BLaER1 treated with 17β-estradiol and CSF1 and Interleukin-3, amounts not matched to agents 10 nM and 100 nM (cell line): Measurements from ENCODE around the gene DENND4A.
"Not testable (repeated sequence)": the region's sequence is repeated elsewhere in the genome, so short reads cannot be mapped to it uniquely, and the experiment has no call there.

Experiments
- H3K27ac ChIP-seq, 11 experiments: shearing (Covaris generic); formaldehyde crosslinking; 2 replicates each; pipeline ENCODE4 v1.8.1; 2022
- H3K27me3 ChIP-seq, 11 experiments: shearing (Covaris generic); formaldehyde crosslinking; 2 replicates each; pipeline ENCODE4 v1.8.1; 2022
- H3K36me3 ChIP-seq, 11 experiments: shearing (Covaris generic); formaldehyde crosslinking; 2 replicates each; pipeline ENCODE4 v1.8.1; 2022
- H3K4me1 ChIP-seq, 10 experiments: shearing (Covaris generic); formaldehyde crosslinking; 2 replicates each; pipeline ENCODE4 v1.8.1; 2022
- H3K4me2 ChIP-seq, 11 experiments: shearing (Covaris generic); formaldehyde crosslinking; 2 replicates each; pipeline ENCODE4 v1.8.1; 2022
- H3K4me3 ChIP-seq, 10 experiments: shearing (Covaris generic); formaldehyde crosslinking; 2 replicates each; pipeline ENCODE4 v1.8.1; 2022
- H3K9ac ChIP-seq, 11 experiments: shearing (Covaris generic); formaldehyde crosslinking; 2 replicates each; pipeline ENCODE4 v1.8.1; 2022
- H3K9me3 ChIP-seq, 11 experiments: shearing (Covaris generic); formaldehyde crosslinking; replicated peaks in 1 of 11; 2 replicates each; pipeline ENCODE4 v1.8.1; 2022
- H4K20me1 ChIP-seq, 11 experiments: shearing (Covaris generic); formaldehyde crosslinking; 2 replicates each; pipeline ENCODE4 v1.8.1; 2022
- Cebpa-rat ChIP-seq, 11 experiments: shearing (Covaris generic); IDR thresholded peaks; 2 replicates each; pipeline ENCODE4 v1.8.1; 2022

DENND4A gene

DNA sequence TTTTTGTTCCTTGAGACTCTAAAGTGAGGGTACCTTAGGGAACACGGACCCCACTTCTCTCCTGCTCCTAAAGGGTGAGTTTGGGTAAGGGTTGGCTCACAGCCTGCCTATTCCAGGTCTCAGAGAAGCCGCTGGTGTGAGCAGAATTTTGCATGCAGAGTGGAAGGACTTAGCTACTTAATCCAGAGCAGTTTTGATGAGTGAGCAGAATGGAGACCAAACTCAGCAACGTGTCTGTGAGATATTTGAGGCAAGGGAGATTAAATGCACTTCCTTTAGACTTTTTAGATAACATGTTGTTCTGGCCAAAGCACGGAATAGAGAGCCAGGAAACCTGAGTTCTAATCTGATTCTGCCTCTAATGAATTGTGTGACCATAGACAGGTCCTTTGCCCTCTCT is 165.2 kb downstream of the DENND4A start:
- no peak for TF ChIP-seq Cebpa-rat (IDR thresholded peaks at IDR 0.05)
- Histone ChIP-seq H3K4me3 (no peak overlapping the region), H3K9me3 (no peaks in the 10 kb centered on the region), H3K27me3 (no peaks in the 10 kb centered on the region), H3K9ac (no peak overlapping the region), H3K27ac (no peak overlapping the region), H3K36me3 (peaks cover 0 to 26% (median 0%) of the 10 kb centered on the region in 11 experiments; a peak in 9 of 22 replicates), H3K4me2 (no peak overlapping the region), H3K4me1 (peaks cover 0 to 14% (median 9%) of the 10 kb centered on the region in 10 experiments; a peak in 12 of 20 replicates), H4K20me1 (no peaks in the 10 kb centered on the region)

DNA sequence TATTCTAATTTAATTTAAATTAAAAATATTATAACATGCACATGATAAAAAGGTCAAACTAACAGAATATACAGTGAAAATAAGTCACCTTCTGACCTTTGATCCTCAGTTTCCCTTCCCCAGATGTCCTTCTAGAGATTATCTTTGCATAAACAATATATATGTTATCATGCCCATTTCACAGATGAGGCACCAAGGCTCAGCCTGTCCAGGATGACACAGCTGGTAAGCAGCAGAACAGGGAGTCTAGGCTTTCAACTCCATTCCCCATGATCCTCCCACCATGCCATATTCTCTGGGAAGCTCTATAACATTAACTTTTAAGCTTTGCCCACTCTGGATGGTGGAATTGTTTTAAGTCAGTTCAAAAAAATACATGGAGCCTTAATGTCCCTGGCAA is 169.0 kb downstream of the DENND4A start:
- H3K27me3 ChIP-seq: no peaks in the 10 kb centered on the region
- no peak overlapping the region for H3K9ac ChIP-seq
- TF ChIP-seq Cebpa-rat (IDR thresholded peaks at IDR 0.05): no peak
- no peak overlapping the region for H3K4me3 ChIP-seq
- H3K4me1 ChIP-seq: peaks cover 0 to 14% (median 9%) of the 10 kb centered on the region in 10 experiments; a peak in 12 of 20 replicates
- H4K20me1 ChIP-seq: no peaks in the 10 kb centered on the region
- peaks cover 0 to 26% (median 0%) of the 10 kb centered on the region in 11 experiments; a peak in 9 of 22 replicates for H3K36me3 ChIP-seq
- H3K27ac ChIP-seq: no peak overlapping the region
- H3K4me2 ChIP-seq: no peak overlapping the region
- no peaks in the 10 kb centered on the region for H3K9me3 ChIP-seq

DNA sequence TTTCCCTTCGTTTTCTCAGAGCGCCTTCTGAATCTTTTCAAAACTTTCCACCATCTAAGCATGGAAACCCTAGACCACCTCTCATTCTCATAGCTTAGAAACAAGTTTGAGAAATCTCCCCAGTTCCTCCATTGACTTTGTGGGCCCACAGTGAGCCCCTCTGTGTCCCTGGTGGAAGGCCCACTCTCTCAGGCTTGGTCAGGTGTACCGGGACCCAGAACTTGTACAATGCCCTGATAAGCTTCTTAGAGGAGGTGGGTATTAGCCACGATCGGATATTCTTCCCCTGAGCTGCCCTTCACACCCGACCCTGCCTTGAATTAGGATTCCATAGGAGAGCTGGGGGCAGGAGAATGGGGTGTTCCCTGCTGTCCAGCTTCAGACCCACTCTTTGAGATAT is 170.5 kb downstream of the DENND4A start, which contains the start of gene SLC24A1:
SLC24A1 (plus strand) TSS at position 301 of the 400 bp plus-strand sequence. CDS start 2,143 bp downstream, outside the sequence.
- no peak for TF ChIP-seq Cebpa-rat (IDR thresholded peaks at IDR 0.05)
- peaks cover 0 to 14% (median 9%) of the 10 kb centered on the region in 10 experiments; a peak in 12 of 20 replicates for H3K4me1 ChIP-seq
- H3K4me2 ChIP-seq: no peak within 1 kb of the TSS
- no peak within 1 kb of the TSS for H3K27ac ChIP-seq
- no peaks in the 10 kb centered on the region for H4K20me1 ChIP-seq
- no peak within 1 kb of the TSS for H3K9ac ChIP-seq
- H3K36me3 ChIP-seq: peaks cover 0 to 26% (median 0%) of the 10 kb centered on the region in 11 experiments; a peak in 9 of 22 replicates
- no peaks in the 10 kb centered on the region for H3K27me3 ChIP-seq
- no peak within 1 kb of the TSS for H3K4me3 ChIP-seq
- no peaks in the 10 kb centered on the region for H3K9me3 ChIP-seq

DNA sequence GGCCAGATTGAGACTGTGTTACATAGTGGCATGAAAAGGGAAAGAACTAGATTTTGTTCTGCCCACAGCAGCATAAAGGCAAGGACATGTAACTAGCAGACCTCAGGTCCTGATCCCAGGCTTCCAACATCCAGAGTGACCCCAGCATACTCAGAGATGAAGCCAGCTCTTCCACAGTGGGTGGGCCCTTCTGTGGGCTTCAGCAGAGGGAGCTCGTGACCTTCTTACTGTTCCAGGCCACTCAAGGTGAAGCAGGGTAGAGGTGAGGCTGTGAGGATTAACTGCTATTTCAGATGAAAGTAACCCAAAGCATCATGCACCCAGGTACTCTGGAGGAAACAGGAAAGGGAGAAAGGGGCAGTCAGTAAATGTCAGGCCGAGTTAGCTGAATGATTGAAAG is 171.3 kb downstream of the DENND4A start:
- H3K36me3 ChIP-seq: peaks cover 0 to 20% (median 0%) of the 10 kb centered on the region in 11 experiments; a peak in 9 of 22 replicates
- H3K4me1 ChIP-seq: peaks cover 0 to 14% (median 9%) of the 10 kb centered on the region in 10 experiments; a peak in 12 of 20 replicates
- H3K9me3 ChIP-seq: no peaks in the 10 kb centered on the region
- no peak for TF ChIP-seq Cebpa-rat (IDR thresholded peaks at IDR 0.05)
- H3K4me3 ChIP-seq: no peak overlapping the region
- no peak overlapping the region for H3K9ac ChIP-seq
- no peaks in the 10 kb centered on the region for H3K27me3 ChIP-seq
- H4K20me1 ChIP-seq: no peaks in the 10 kb centered on the region
- no peak overlapping the region for H3K27ac ChIP-seq
- H3K4me2 ChIP-seq: no peak overlapping the region

DNA sequence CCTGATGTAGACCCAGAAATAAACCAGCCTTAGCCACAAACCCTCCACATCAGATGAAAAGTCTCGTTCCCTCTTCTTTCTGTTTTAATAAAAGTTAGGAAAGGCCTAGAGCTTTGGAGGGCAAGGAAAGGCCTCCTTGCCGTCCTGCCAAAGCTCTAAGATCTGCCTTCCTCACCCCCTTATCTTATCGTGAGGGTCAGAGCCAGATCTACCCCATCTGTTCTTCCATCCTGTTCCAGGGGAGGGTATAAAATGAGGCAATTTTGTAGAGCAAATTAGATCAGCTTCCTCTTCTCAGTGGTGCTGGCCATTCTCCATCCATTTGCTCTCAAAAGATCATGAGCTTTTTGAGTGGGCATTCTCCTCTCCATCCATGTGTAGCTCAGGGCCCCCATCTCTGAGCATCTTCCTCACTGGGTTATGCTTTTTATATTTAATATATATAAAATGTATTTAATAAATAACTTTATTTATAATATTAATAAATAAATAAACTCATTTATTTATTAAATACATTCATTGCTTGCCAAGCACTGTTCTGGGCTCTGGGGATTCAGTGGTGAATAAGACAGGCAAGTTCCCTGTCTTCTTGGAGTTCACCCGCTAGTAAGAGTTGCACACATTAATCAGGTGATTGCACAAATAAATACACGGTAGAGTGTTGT is 172.3 kb downstream of the DENND4A start:
- Histone ChIP-seq H3K9me3 (no peaks in the 10 kb centered on the region), H3K4me2 (no peak overlapping the region), H3K27me3 (no peaks in the 10 kb centered on the region), H3K27ac (no peak overlapping the region), H3K36me3 (peaks cover 0 to 10% (median 0%) of the 10 kb centered on the region in 11 experiments; a peak in 4 of 22 replicates), H3K4me3 (no peak overlapping the region), H3K4me1 (peaks cover 0 to 8% (median 6%) of the 10 kb centered on the region in 10 experiments; a peak in 12 of 20 replicates), H3K9ac (no peak overlapping the region), H4K20me1 (no peaks in the 10 kb centered on the region)
- TF ChIP-seq Cebpa-rat (IDR thresholded peaks at IDR 0.05): no peak

DNA sequence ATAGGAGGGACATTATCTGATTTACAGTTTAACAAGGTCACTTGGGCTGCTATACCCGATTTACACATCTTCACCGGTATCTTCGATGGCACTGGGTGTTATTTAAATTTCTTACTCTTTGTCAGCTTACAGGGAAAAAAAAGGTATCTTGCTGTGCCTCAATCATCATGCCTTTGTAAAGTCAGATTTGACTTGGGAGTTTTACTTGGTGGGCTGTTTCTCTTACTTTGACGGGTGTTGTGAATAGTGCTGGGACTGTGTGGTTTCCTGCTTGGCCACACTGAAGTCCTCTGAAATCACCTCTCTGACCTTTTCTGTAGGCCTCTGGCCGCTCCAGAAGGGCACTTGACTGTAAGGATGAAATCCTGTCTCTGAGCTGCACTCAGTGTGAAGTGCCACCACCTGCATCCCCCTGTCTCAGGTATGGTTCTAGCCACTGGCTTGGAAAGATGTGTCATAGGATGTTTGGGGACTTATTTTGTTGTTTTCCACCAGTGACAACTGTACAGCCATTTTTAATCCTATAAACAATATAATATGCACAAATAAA is 173.5 kb downstream of the DENND4A start:
- H3K4me1 ChIP-seq: peaks cover 0 to 2% (median under 1%) of the 10 kb centered on the region in 10 experiments; a peak in 7 of 20 replicates
- H4K20me1 ChIP-seq: no peaks in the 10 kb centered on the region
- H3K9me3 ChIP-seq: no peaks in the 10 kb centered on the region
- H3K27ac ChIP-seq: no peak overlapping the region
- TF ChIP-seq Cebpa-rat (IDR thresholded peaks at IDR 0.05): no peak
- no peak overlapping the region for H3K9ac ChIP-seq
- no peak overlapping the region for H3K4me3 ChIP-seq
- H3K36me3 ChIP-seq: no peaks in the 10 kb centered on the region
- H3K4me2 ChIP-seq: no peak overlapping the region
- H3K27me3 ChIP-seq: no peaks in the 10 kb centered on the region

DNA sequence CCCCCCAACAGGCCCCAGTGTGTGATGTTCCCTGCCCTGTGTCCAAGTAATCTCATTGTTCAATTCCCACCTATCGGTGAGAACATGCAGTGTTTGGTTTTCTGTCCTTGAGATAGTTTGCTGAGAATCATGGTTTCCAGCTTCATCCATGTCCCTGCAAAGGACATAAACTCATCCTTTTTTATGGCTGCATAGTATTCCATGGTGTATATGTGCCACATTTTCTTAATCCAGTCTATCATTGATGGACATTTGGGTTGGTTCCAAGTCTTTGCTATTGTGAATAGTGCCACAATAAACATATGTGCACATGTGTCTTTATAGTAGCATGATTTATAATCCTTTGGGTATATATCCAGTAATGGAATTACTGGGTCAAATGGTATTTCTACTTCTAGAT is 176.2 kb downstream of the DENND4A start:
- not testable (repeated sequence) for H3K4me2 ChIP-seq

DNA sequence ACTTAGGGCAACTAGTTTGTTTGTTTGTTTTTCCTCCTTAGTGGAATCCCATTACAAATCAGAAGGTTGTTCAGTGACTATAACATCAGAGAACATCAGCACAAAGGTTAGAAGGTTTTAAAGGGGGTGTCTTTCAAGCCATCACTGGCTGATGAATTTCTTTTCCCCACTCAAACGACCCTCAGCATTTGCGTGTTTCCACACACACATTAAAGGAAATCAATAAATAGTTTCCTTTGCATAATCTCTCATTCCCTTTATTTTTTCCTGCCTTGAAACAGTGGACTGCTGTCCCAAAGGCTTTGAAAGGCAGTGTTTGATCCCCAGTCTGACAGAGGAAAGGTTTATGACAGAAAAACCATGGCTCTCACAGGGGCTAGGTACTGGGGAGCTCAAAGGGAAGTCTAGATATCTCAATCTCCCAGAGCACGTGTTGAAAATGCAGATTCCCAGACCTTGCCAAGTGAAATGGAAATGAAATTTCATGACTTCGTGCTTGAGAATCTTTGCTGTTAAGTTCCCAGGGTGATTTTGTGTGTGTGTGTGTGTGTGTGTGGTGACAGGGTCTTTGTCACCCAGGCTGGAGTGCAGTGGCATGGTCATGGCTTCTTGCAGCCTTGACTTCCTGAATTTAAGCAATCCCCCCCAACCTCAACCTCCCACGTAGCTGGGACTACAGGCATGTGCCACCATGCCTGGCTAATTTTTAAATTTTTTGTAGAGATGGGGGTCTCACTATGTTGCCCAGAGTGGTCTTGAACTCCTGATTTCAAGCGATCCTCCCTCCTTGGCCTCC is 178.9 kb downstream of the DENND4A start:
- H3K9me3 ChIP-seq: no peaks in the 10 kb centered on the region
- H3K4me1 ChIP-seq: peaks cover 31 to 42% (median 40%) of the 10 kb centered on the region in 10 experiments
- no peak overlapping the region for H3K27ac ChIP-seq
- no peak for TF ChIP-seq Cebpa-rat (IDR thresholded peaks at IDR 0.05)
- no peaks in the 10 kb centered on the region for H3K27me3 ChIP-seq
- H3K4me2 ChIP-seq: peak overlapping the region in 8 of 11 experiments; percentile 3 to 89 (median 40); a peak in 12 of 22 replicates
- H3K9ac ChIP-seq: no peak overlapping the region
- peaks cover 0 to 7% (median 0%) of the 10 kb centered on the region in 11 experiments; a peak in 3 of 22 replicates for H3K36me3 ChIP-seq
- H3K4me3 ChIP-seq: no peak overlapping the region
- H4K20me1 ChIP-seq: no peaks in the 10 kb centered on the region

More for the DNA sequence above, 176.2 kb downstream of the DENND4A start:
- not testable (repeated sequence) for H3K9me3 ChIP-seq, H3K4me3 ChIP-seq, H3K36me3 ChIP-seq, H3K27ac ChIP-seq, H4K20me1 ChIP-seq, H3K9ac ChIP-seq, H3K27me3 ChIP-seq
- H3K4me1 ChIP-seq: peaks cover 12 to 24% (median 21%) of the 10 kb centered on the region in 10 experiments

DNA sequence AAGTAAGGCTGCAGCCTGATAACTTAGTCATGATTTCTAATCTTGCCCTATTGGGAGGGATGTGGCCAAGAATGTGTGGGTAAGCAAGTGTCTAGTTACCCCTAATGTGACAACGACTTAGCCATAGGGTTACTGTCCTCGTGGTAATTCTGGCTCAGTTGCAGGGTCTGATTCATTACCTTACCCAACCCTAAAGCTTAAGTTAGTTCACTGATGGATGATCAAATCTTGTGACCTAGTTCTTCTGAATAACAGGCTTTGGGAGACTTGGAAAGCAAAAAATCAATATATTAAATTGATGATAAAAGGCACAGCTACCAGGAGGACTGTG is 179.5 kb downstream of the DENND4A start:
- Histone ChIP-seq H3K4me1 (peaks cover 31 to 44% (median 40%) of the 10 kb centered on the region in 10 experiments), H3K4me3 (no peak overlapping the region), H3K9ac (peak overlapping the region in 5 of 11 experiments; percentile 97 to 99 (median 98); a peak in 4 of 22 replicates), H3K27me3 (no peaks in the 10 kb centered on the region), H3K4me2 (peak overlapping the region; percentile 74 to 96 (median 87); a peak in 21 of 22 replicates), H3K27ac (no peak overlapping the region; a peak in 3 of 22 replicates), H4K20me1 (no peaks in the 10 kb centered on the region), H3K36me3 (peaks cover 0 to 8% (median 0%) of the 10 kb centered on the region in 11 experiments; a peak in 5 of 22 replicates), H3K9me3 (no peaks in the 10 kb centered on the region)
- TF ChIP-seq Cebpa-rat (IDR thresholded peaks at IDR 0.05): no peak
